Stimulated activated CD8-positive, alpha-beta memory T cell treated with anti-CD3 and anti-CD28 coated beads, Interleukin-12 subunit alpha, Interleukin-12 subunit beta, amount 100 ng/mL, for 1 hour (primary cell): Measurements from ENCODE around the gene COLQ.
"Not testable (repeated sequence)": the region's sequence is repeated elsewhere in the genome, so short reads cannot be mapped to it uniquely, and the experiment has no call there.

Source experiments
- DNase-seq: peaks from one replicate; pipeline ENCODE4 v3.0.0-alpha.2; 2020; ENCODE audit warnings: low read depth

Gene COLQ

GRCh38 chr3:15426579-15427118 lies 94.9 kb downstream of the COLQ start:
- no peak for DNase-seq

GRCh38 chr3:15420871-15421270 lies 100.6 kb downstream of the COLQ start:
- no peak for DNase-seq

GRCh38 chr3:15410966-15411365 lies 110.5 kb downstream of the COLQ start:
- DNase-seq: not testable (repeated sequence)

- DNase-seq: no peak
Observed at GRCh38 chr3:15409774-15410173, 111.7 kb downstream of the COLQ start.

GRCh38 chr3:15409239-15409638 lies 112.3 kb downstream of the COLQ start:
- DNase-seq: no peak

- no peak for DNase-seq
Observed at GRCh38 chr3:15405448-15406050, 116.0 kb downstream of the COLQ start.

- no peak for DNase-seq
Observed at GRCh38 chr3:15404767-15405166, 116.7 kb downstream of the COLQ start.

- DNase-seq: no peak
Observed at GRCh38 chr3:15403965-15404364, 117.5 kb downstream of the COLQ start.

GRCh38 chr3:15403495-15403894 lies 118.0 kb downstream of the COLQ start:
- no peak for DNase-seq

GRCh38 chr3:15401936-15402335 lies 119.6 kb downstream of the COLQ start:
- DNase-seq: no peak
